Central memory CD8-positive, alpha-beta T cell (primary cell): ENCODE results near the gene HIPK1.

ENCODE experiments used
- ATAC-seq: fragments of 150-1000 bp; cut with Tn5 transposase; replicated peaks from 2 replicates; pipeline ENCODE4 v1.10.0; 2022; ENCODE audit warnings: mild to moderate bottlenecking, moderate FRiP score, moderate number of reproducible peaks; ENCODE audit not compliant: poor library complexity, severe bottlenecking; ENCODE audit errors: extremely low read depth
- DNase-seq, 2 donors: peaks; one replicate each; pipeline ENCODE4 v3.0.0; 2021; ENCODE audit warnings: low spot score in 2 of 2
- H3K27ac Mint-ChIP-seq: one replicate; pipeline ENCODE4 v1.8.0; 2022; ENCODE audit warnings: low read depth, mild to moderate bottlenecking, moderate library complexity, mixed read lengths
- H3K27me3 Mint-ChIP-seq: one replicate; pipeline ENCODE4 v1.8.0; 2022; ENCODE audit warnings: mixed read lengths
- H3K36me3 Mint-ChIP-seq: one replicate; pipeline ENCODE4 v1.8.0; 2022; ENCODE audit warnings: mild to moderate bottlenecking, moderate library complexity, mixed read lengths; ENCODE audit not compliant: insufficient read depth
- H3K4me1 Mint-ChIP-seq: one replicate; pipeline ENCODE4 v1.8.0; 2022; ENCODE audit warnings: mixed read lengths
- H3K4me3 Mint-ChIP-seq: one replicate; pipeline ENCODE4 v1.8.0; 2022; ENCODE audit warnings: mild to moderate bottlenecking, moderate library complexity, mixed read lengths
- H3K9me3 Mint-ChIP-seq: one replicate; pipeline ENCODE4 v1.8.0; 2022; ENCODE audit warnings: mixed read lengths

Gene HIPK1

GRCh38 chr1:113922957-113923356 is 6.2 kb upstream of the HIPK1 start:
- Mint-ChIP-seq H3K27me3 (no peaks in the 10 kb centered on the region), H3K9me3 (no peaks in the 10 kb centered on the region), H3K4me1 (peaks cover 5% of the 10 kb centered on the region), H3K4me3 (no peak overlapping the region), H3K27ac (no peak overlapping the region), H3K36me3 (peaks cover 6% of the 10 kb centered on the region)
- ATAC-seq (no peak), DNase-seq (no peak)

GRCh38 chr1:113924473-113924872 is 4.7 kb upstream of the HIPK1 start:
- no peak for DNase-seq
- Mint-ChIP-seq H3K9me3 (no peaks in the 10 kb centered on the region), H3K4me1 (peaks cover 18% of the 10 kb centered on the region), H3K27ac (no peak overlapping the region), H3K36me3 (peaks cover 12% of the 10 kb centered on the region), H3K27me3 (no peaks in the 10 kb centered on the region), H3K4me3 (no peak overlapping the region)
- no peak for ATAC-seq

- Mint-ChIP-seq H3K4me1 (peaks cover 50% of the 10 kb centered on the region), H3K4me3 (peak overlapping the region; percentile 92), H3K27ac (peak overlapping the region; percentile 99)
Observed at GRCh38 chr1:113928187-113928930, 765 bp upstream of the HIPK1 start.

GRCh38 chr1:113929750-113930498 is 800 bp downstream of the HIPK1 start:
- peak; percentile 66 to 86 for DNase-seq

More at GRCh38 chr1:113928187-113928930, 765 bp upstream of the HIPK1 start:
- Mint-ChIP-seq H3K27me3 (no peaks in the 10 kb centered on the region), H3K9me3 (no peaks in the 10 kb centered on the region), H3K36me3 (peaks cover 40% of the 10 kb centered on the region)
- DNase-seq (no peak), ATAC-seq (no peak)

GRCh38 chr1:113930499-113931161 is 1.5 kb downstream of the HIPK1 start:
- DNase-seq (peak; percentile 48 to 80), ATAC-seq (peak; percentile 55)
- Mint-ChIP-seq H3K27me3 (no peaks in the 10 kb centered on the region), H3K36me3 (peaks cover 44% of the 10 kb centered on the region), H3K9me3 (no peaks in the 10 kb centered on the region), H3K4me3 (peak overlapping the region; percentile 92), H3K4me1 (peaks cover 64% of the 10 kb centered on the region), H3K27ac (peak overlapping the region; percentile 99)

More at GRCh38 chr1:113929750-113930498, 800 bp downstream of the HIPK1 start:
- peak; percentile 52 for ATAC-seq
- Mint-ChIP-seq H3K36me3 (peaks cover 45% of the 10 kb centered on the region), H3K27ac (peak overlapping the region; percentile 99), H3K27me3 (no peaks in the 10 kb centered on the region), H3K4me3 (peak overlapping the region; percentile 92), H3K4me1 (peaks cover 61% of the 10 kb centered on the region), H3K9me3 (no peaks in the 10 kb centered on the region)

- ATAC-seq (no peak), DNase-seq (no peak)
- H3K36me3 Mint-ChIP-seq = peaks cover 43% of the 10 kb centered on the region
- no peaks in the 10 kb centered on the region for H3K9me3 Mint-ChIP-seq
- peak overlapping the region; percentile 99 for H3K27ac Mint-ChIP-seq
- peaks cover 69% of the 10 kb centered on the region for H3K4me1 Mint-ChIP-seq
- H3K27me3 Mint-ChIP-seq = no peaks in the 10 kb centered on the region
- peak overlapping the region; percentile 92 for H3K4me3 Mint-ChIP-seq
Observed at GRCh38 chr1:113931451-113931851, 2.3 kb downstream of the HIPK1 start.

- no peaks in the 10 kb centered on the region for H3K27me3 Mint-ChIP-seq
- no peak for DNase-seq
- peaks cover 79% of the 10 kb centered on the region for H3K4me1 Mint-ChIP-seq
- H3K4me3 Mint-ChIP-seq = peak overlapping the region; percentile 92
- peak overlapping the region; percentile 99 for H3K27ac Mint-ChIP-seq
- no peaks in the 10 kb centered on the region for H3K9me3 Mint-ChIP-seq
- peaks cover 50% of the 10 kb centered on the region for H3K36me3 Mint-ChIP-seq
- no peak for ATAC-seq
Observed at GRCh38 chr1:113934006-113934405, 4.9 kb downstream of the HIPK1 start.

GRCh38 chr1:113934511-113935055 is 5.5 kb downstream of the HIPK1 start:
- H3K4me1 Mint-ChIP-seq = peaks cover 82% of the 10 kb centered on the region
- no peak overlapping the region for H3K27ac Mint-ChIP-seq
- H3K9me3 Mint-ChIP-seq = no peaks in the 10 kb centered on the region
- ATAC-seq (no peak), DNase-seq (no peak)
- H3K4me3 Mint-ChIP-seq = no peak overlapping the region
- peaks cover 46% of the 10 kb centered on the region for H3K36me3 Mint-ChIP-seq
- H3K27me3 Mint-ChIP-seq = no peaks in the 10 kb centered on the region

GRCh38 chr1:113935176-113935575 is 6.1 kb downstream of the HIPK1 start:
- ATAC-seq (no peak), DNase-seq (no peak)
- H3K27ac Mint-ChIP-seq = no peak overlapping the region
- peaks cover 86% of the 10 kb centered on the region for H3K4me1 Mint-ChIP-seq
- H3K4me3 Mint-ChIP-seq = no peak overlapping the region
- no peaks in the 10 kb centered on the region for H3K9me3 Mint-ChIP-seq
- no peaks in the 10 kb centered on the region for H3K27me3 Mint-ChIP-seq
- H3K36me3 Mint-ChIP-seq = peaks cover 44% of the 10 kb centered on the region

GRCh38 chr1:113935970-113936369 is 6.8 kb downstream of the HIPK1 start:
- Mint-ChIP-seq H3K4me1 (peaks cover 86% of the 10 kb centered on the region), H3K27ac (peak overlapping the region; percentile 50), H3K9me3 (no peaks in the 10 kb centered on the region), H3K27me3 (no peaks in the 10 kb centered on the region), H3K4me3 (no peak overlapping the region), H3K36me3 (peaks cover 44% of the 10 kb centered on the region)
- ATAC-seq (peak; percentile 19), DNase-seq (no peak)

GRCh38 chr1:113937146-113937545 is 8.0 kb downstream of the HIPK1 start:
- Mint-ChIP-seq H3K4me3 (peak overlapping the region; percentile 51), H3K27me3 (no peaks in the 10 kb centered on the region), H3K4me1 (peaks cover 80% of the 10 kb centered on the region), H3K36me3 (peaks cover 38% of the 10 kb centered on the region), H3K27ac (peak overlapping the region; percentile 89), H3K9me3 (no peaks in the 10 kb centered on the region)
- ATAC-seq (no peak), DNase-seq (no peak)

GRCh38 chr1:113938192-113938591 is 9.1 kb downstream of the HIPK1 start:
- peaks cover 74% of the 10 kb centered on the region for H3K4me1 Mint-ChIP-seq
- H3K36me3 Mint-ChIP-seq = peaks cover 39% of the 10 kb centered on the region
- no peak for DNase-seq
- peak overlapping the region; percentile 51 for H3K4me3 Mint-ChIP-seq
- H3K9me3 Mint-ChIP-seq = no peaks in the 10 kb centered on the region
- peak overlapping the region; percentile 89 for H3K27ac Mint-ChIP-seq
- ATAC-seq = no peak
- H3K27me3 Mint-ChIP-seq = no peaks in the 10 kb centered on the region
